Neuronal stem cell (in vitro differentiated cells): ENCODE measurements around the gene CILP.
A peak's percentile ranks its signal among the peaks of the same experiment; 100 is the strongest.

Experiments used
- DNase-seq: peaks from one replicate; pipeline ENCODE4 v3.0.0-alpha.2; 2013; ENCODE audit warnings: low spot score
- H2AFZ ChIP-seq: one replicate; pipeline ENCODE4 v1.6.1; 2013; ENCODE audit warnings: mild to moderate bottlenecking, low read length, inconsistent platforms
- H2AK5ac ChIP-seq: 2 replicates; pipeline ENCODE4 v1.6.1; 2013; ENCODE audit warnings: low read depth, mild to moderate bottlenecking, inconsistent platforms, low read length, moderate library complexity, mixed read lengths
- H2BK120ac ChIP-seq: 2 replicates; pipeline ENCODE4 v1.6.1; 2013; ENCODE audit warnings: low read depth, mild to moderate bottlenecking, inconsistent platforms, low read length, moderate library complexity, mixed read lengths
- H2BK12ac ChIP-seq: one replicate; pipeline ENCODE4 v1.6.1; 2013; ENCODE audit warnings: low read length, inconsistent platforms
- H2BK15ac ChIP-seq: 2 replicates; pipeline ENCODE4 v1.6.1; 2013; ENCODE audit warnings: mild to moderate bottlenecking, low read length, inconsistent platforms, mixed read lengths
- H2BK5ac ChIP-seq: one replicate; pipeline ENCODE4 v1.6.1; 2013; ENCODE audit warnings: inconsistent platforms, mild to moderate bottlenecking, low read length, moderate library complexity
- H3K14ac ChIP-seq: one replicate; pipeline ENCODE4 v1.6.1; 2013; ENCODE audit warnings: low read length, inconsistent platforms
- H3K18ac ChIP-seq: 2 replicates; pipeline ENCODE4 v1.6.1; 2013; ENCODE audit warnings: low read length, inconsistent platforms
- H3K23ac ChIP-seq: 2 replicates; pipeline ENCODE4 v1.6.1; 2013; ENCODE audit warnings: low read depth, mild to moderate bottlenecking, mixed read lengths, low read length, inconsistent platforms; ENCODE audit not compliant: poor library complexity
- H3K27ac ChIP-seq: replicated peaks from 3 replicates; pipeline ENCODE4 v1.5.1; 2013; ENCODE audit warnings: low read length, inconsistent platforms
- H3K27me3 ChIP-seq, 3 experiments: 2 replicates each; pipeline ENCODE4 v1.6.1; 2013; ENCODE audit warnings: low read length in 3 of 3, mild to moderate bottlenecking in 2 of 3, inconsistent platforms in 1 of 3, low read depth in 1 of 3, mixed read lengths in 1 of 3, moderate library complexity in 1 of 3; ENCODE audit not compliant: control insufficient read depth in 3 of 3, insufficient read depth in 3 of 3
- H3K36me3 ChIP-seq, 2 donors: replicated peaks in 1 of 2; 2 replicates each; pipeline ENCODE4 v1.6.1; 2013; ENCODE audit warnings: low read length in 2 of 2; ENCODE audit not compliant: control insufficient read depth in 2 of 2, insufficient read depth in 2 of 2
- H3K4ac ChIP-seq: 2 replicates; pipeline ENCODE4 v1.6.1; 2013; ENCODE audit warnings: inconsistent platforms, mild to moderate bottlenecking, low read length, moderate library complexity
- H3K4me1 ChIP-seq, 2 donors: 1 replicate in 1 of 2; 2 replicates in 1 of 2; pipeline ENCODE4 v1.6.1; 2013; ENCODE audit warnings: low read length in 2 of 2, low read depth in 1 of 2; ENCODE audit not compliant: control insufficient read depth in 2 of 2, insufficient read depth in 1 of 2
- H3K4me2 ChIP-seq: one replicate; pipeline ENCODE4 v1.6.1; 2013; ENCODE audit warnings: mild to moderate bottlenecking, low read length, inconsistent platforms; ENCODE audit not compliant: insufficient read depth, poor library complexity, severe bottlenecking
- H3K4me3 ChIP-seq, 2 donors: 2 replicates each; pipeline ENCODE4 v1.5.1; 2013; ENCODE audit warnings: low read length in 2 of 2, mild to moderate bottlenecking in 2 of 2, inconsistent platforms in 1 of 2, moderate library complexity in 1 of 2
- H3K79me1 ChIP-seq: one replicate; pipeline ENCODE4 v1.6.1; 2013; ENCODE audit warnings: low read depth, mild to moderate bottlenecking, inconsistent platforms, low read length, moderate library complexity
- H3K9ac ChIP-seq: one replicate; pipeline ENCODE4 v1.6.1; 2013; ENCODE audit warnings: mild to moderate bottlenecking, low read depth, low read length, inconsistent platforms; ENCODE audit not compliant: poor library complexity
- H3K9me3 ChIP-seq, 2 donors: replicated peaks in 1 of 2; 2 replicates each; pipeline versions ENCODE3 to v1.6.1; 2013; ENCODE audit warnings: low read length in 2 of 2, mild to moderate bottlenecking in 2 of 2, inconsistent platforms in 1 of 2, low read depth in 1 of 2, mixed read lengths in 1 of 2, moderate library complexity in 1 of 2; ENCODE audit not compliant: control insufficient read depth in 2 of 2, insufficient read depth in 1 of 2
- H4K8ac ChIP-seq: one replicate; pipeline ENCODE4 v1.6.1; 2013; ENCODE audit warnings: low read depth, mild to moderate bottlenecking, inconsistent platforms, low read length, moderate library complexity
- H4K91ac ChIP-seq: one replicate; pipeline ENCODE4 v1.6.1; 2013; ENCODE audit warnings: low read length, low read depth, mild to moderate bottlenecking, inconsistent platforms; ENCODE audit not compliant: poor library complexity
- WGBS, 2 donors: extraction: QIAGEN DNeasy Blood & Tissue Kit; methylation state at CpG; one replicate each; pipeline ENCODE4 v1.1.7; 2013; ENCODE audit warnings: missing lambda C conversion rate in 2 of 2, mixed read lengths in 1 of 2; ENCODE audit not compliant: insufficient read length in 2 of 2, insufficient replicate concordance in 1 of 2; ENCODE audit errors: extremely low coverage in 2 of 2; 5-methylcytosine and 5-hydroxymethylcytosine counted together

CILP gene

DNA sequence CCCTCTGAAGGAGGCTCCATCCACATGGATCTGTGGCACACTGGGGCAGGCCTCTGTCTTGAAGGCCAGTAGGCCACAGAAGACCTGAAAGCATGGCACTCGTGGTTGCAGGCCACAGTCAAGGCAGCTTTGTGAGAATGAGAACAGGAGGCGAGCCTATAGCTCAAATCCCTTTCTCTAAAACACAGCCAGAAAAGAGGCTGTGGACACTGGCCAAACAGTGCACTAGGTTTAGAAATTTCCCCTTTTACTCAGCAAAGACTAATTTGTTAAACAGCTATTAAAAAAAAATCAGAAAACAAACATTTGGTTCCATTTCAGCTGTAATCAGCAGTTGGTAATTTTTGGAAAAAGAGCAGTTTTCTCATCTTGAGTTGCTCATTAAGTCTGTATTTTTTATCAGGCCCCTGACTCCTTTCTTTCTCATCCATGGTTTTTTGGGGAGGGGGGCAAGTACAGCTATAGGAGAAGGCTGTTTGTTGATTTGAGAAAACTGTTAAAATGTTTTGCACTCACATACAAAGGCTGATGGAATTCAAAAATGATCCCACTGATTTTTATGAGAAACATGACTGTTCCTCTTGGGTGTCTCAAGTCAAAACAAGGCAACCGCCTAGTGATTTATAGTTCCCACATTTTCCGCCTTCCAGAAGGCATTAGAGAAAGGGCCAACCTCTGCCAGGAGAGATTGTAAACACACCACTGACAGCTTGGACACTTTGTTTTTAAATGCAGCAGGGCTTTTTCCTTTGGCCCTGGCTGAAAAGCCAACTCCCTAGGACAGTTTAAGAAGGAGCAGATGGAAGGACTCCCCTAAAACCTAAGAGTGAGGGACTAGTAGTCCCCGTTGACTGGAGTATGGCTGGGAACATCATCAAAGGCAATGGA, 47.3 kb upstream of the CILP start:
- DNase-seq, result no peak
- Histone ChIP-seq H3K36me3 (peaks cover 15 to 57% of the 10 kb centered on the region in 2 donors), H3K79me1 (no peaks in the 10 kb centered on the region), H3K4me1 (peaks cover 6 to 16% of the 10 kb centered on the region in 2 donors), H2BK15ac (no peak overlapping the region), H3K27ac (no peak overlapping the region), H2AFZ (no peak overlapping the region), H3K4me2 (no peak overlapping the region), H3K23ac (no peak overlapping the region), H2BK120ac (no peak overlapping the region), H3K9ac (no peak overlapping the region), H3K4ac (no peak overlapping the region), H3K9me3 (peaks cover 0 to 2% of the 10 kb centered on the region in 2 donors), H3K4me3 (no peak overlapping the region), H4K8ac (no peak overlapping the region), H3K27me3 (no peaks in the 10 kb centered on the region), H2AK5ac (no peak overlapping the region), H2BK12ac (no peak overlapping the region), H4K91ac (no peak overlapping the region), H3K18ac (no peak overlapping the region), H2BK5ac (no peak overlapping the region), H3K14ac (no peak overlapping the region)
- WGBS, 2 donors, result no CpG with 5 or more reads among the region's 5 CpGs

- Histone ChIP-seq H2BK15ac (no peak overlapping the region), H3K4me2 (no peak overlapping the region), H2AFZ (no peak overlapping the region), H4K91ac (no peak overlapping the region), H3K27me3 (no peaks in the 10 kb centered on the region), H3K14ac (no peak overlapping the region), H3K4me3 (no peak overlapping the region), H3K4ac (no peak overlapping the region), H3K23ac (no peak overlapping the region), H2AK5ac (no peak overlapping the region), H3K4me1 (peaks cover 6 to 16% of the 10 kb centered on the region in 2 donors), H3K18ac (no peak overlapping the region), H3K27ac (no peak overlapping the region), H2BK5ac (no peak overlapping the region), H2BK120ac (no peak overlapping the region), H3K9ac (no peak overlapping the region), H2BK12ac (no peak overlapping the region), H3K36me3 (peaks cover 11 to 35% of the 10 kb centered on the region in 2 donors), H3K79me1 (no peaks in the 10 kb centered on the region), H4K8ac (no peak overlapping the region), H3K9me3 (peaks cover 0 to 2% of the 10 kb centered on the region in 2 donors)
- DNase-seq, result no peak
- no CpG with 5 or more reads among the region's 7 CpGs for WGBS, 2 donors
Measured at GRCh38 chr15:65255486-65256140, 44.3 kb upstream of the CILP start.

DNA sequence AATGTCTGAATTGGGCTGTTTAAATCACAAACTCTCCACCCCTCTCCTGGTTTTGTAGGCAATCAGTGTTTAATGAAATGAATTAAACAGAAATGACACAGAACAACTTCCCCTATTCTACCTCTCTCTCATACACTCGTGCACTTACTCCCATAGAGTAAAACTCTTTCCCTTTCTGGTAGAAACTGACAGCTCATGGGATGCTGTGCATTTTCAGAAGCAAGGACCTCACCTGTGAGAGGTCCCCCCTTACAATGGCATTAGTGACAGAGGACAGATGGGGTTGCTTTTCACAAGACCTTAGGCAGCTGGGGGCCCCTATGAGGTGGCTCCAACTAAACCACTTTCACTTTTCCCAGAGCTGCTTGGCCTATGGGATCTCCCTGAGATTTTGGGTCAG, 43.5 kb upstream of the CILP start:
- H3K23ac ChIP-seq, result no peak overlapping the region
- no peak overlapping the region for H2BK15ac ChIP-seq
- H4K91ac ChIP-seq, result no peak overlapping the region
- H3K9me3 ChIP-seq, result peaks cover 0 to 2% of the 10 kb centered on the region in 2 donors
- H2BK5ac ChIP-seq, result no peak overlapping the region
- H3K9ac ChIP-seq, result no peak overlapping the region
- H3K79me1 ChIP-seq, result no peaks in the 10 kb centered on the region
- no peak overlapping the region for H2BK12ac ChIP-seq
- H3K4me1 ChIP-seq, result peaks cover 7 to 16% of the 10 kb centered on the region in 2 donors
- H3K27me3 ChIP-seq, result no peaks in the 10 kb centered on the region
- H2AFZ ChIP-seq, result peak overlapping the region; percentile 49
- H3K36me3 ChIP-seq, result peaks cover 5 to 26% of the 10 kb centered on the region in 2 donors
- no peak for DNase-seq
- H3K4ac ChIP-seq, result no peak overlapping the region
- H3K14ac ChIP-seq, result no peak overlapping the region
- WGBS, 2 donors, result no CpG with 5 or more reads among the region's 1 CpG
- no peak overlapping the region for H3K4me2 ChIP-seq
- H2AK5ac ChIP-seq, result no peak overlapping the region
- no peak overlapping the region for H3K27ac ChIP-seq
- no peak overlapping the region for H2BK120ac ChIP-seq
- H4K8ac ChIP-seq, result no peak overlapping the region
- no peak overlapping the region for H3K18ac ChIP-seq
- no peak overlapping the region for H3K4me3 ChIP-seq

GRCh38 chr15:65254356-65254755, 43.1 kb upstream of the CILP start:
- H3K9me3 ChIP-seq, result peaks cover 0 to 2% of the 10 kb centered on the region in 2 donors
- DNase-seq, result peak; percentile 71
- H3K4ac ChIP-seq, result no peak overlapping the region
- H3K9ac ChIP-seq, result no peak overlapping the region
- H2AFZ ChIP-seq, result peak overlapping the region; percentile 49
- H2BK15ac ChIP-seq, result no peak overlapping the region
- no peak overlapping the region for H3K23ac ChIP-seq
- H3K36me3 ChIP-seq, result peaks cover 5 to 22% of the 10 kb centered on the region in 2 donors
- H3K4me1 ChIP-seq, result peaks cover 9 to 16% of the 10 kb centered on the region in 2 donors
- no peaks in the 10 kb centered on the region for H3K27me3 ChIP-seq
- H3K18ac ChIP-seq, result no peak overlapping the region
- no peak overlapping the region for H3K4me3 ChIP-seq
- H2BK120ac ChIP-seq, result no peak overlapping the region
- no peak overlapping the region for H4K91ac ChIP-seq
- H4K8ac ChIP-seq, result no peak overlapping the region
- H2BK12ac ChIP-seq, result no peak overlapping the region
- H3K79me1 ChIP-seq, result no peaks in the 10 kb centered on the region
- peak overlapping the region; percentile 44 for H3K27ac ChIP-seq
- H3K14ac ChIP-seq, result no peak overlapping the region
- no peak overlapping the region for H3K4me2 ChIP-seq
- WGBS, 2 donors, result no CpG with 5 or more reads among the region's 4 CpGs
- no peak overlapping the region for H2AK5ac ChIP-seq
- no peak overlapping the region for H2BK5ac ChIP-seq
